Mesothelial cell of epicardium (in vitro differentiated cells): ENCODE data around the gene ENDOU. TPM values are rescaled to one million over a fixed set of nuclear protein-coding genes. Genes with fewer than 3 reads are reported as not detected.
"Not testable (repeated sequence)": the region's sequence is repeated elsewhere in the genome, so short reads cannot be mapped to it uniquely, and the experiment has no call there.

ENCODE experiments used
- DNase-seq, 2 experiments: peaks; one replicate each; pipeline ENCODE4 v3.0.0; 2021; ENCODE audit warnings: low spot score in 2 of 2; ENCODE audit not compliant: unreplicated experiment in 2 of 2
- H3K27ac Mint-ChIP-seq: 2 replicates; pipeline ENCODE4 v1.8.0; 2021; ENCODE audit warnings: mixed read lengths
- H3K27me3 Mint-ChIP-seq: 2 replicates; pipeline ENCODE4 v1.8.0; 2021; ENCODE audit warnings: low read depth, mixed read lengths
- H3K36me3 Mint-ChIP-seq: 2 replicates; pipeline ENCODE4 v1.8.0; 2021; ENCODE audit warnings: mixed read lengths
- H3K4me1 Mint-ChIP-seq: 2 replicates; pipeline ENCODE4 v1.8.0; 2021; ENCODE audit warnings: mixed read lengths
- H3K4me3 Mint-ChIP-seq: 2 replicates; pipeline ENCODE4 v1.8.0; 2021; ENCODE audit warnings: mild to moderate bottlenecking, moderate library complexity, mixed read lengths
- H3K9me3 Mint-ChIP-seq: 2 replicates; pipeline ENCODE4 v1.8.0; 2021; ENCODE audit warnings: mixed read lengths
- CTCF ChIP-seq: fragments of 200-600 bp; sonication (generic); IDR thresholded peaks from one replicate; pipeline ENCODE4 v1.5.0; 2021; ENCODE audit warnings: antibody characterized with exemption; ENCODE audit not compliant: unreplicated experiment
- total RNA-seq: library from RNA; stranded (reverse); gene quantifications from 3 replicates; pipeline ENCODE4 v1.2.1, GENCODE V29; 2021

Gene ENDOU
- total RNA-seq, 1 donor from 2014 or later, result 0.51 TPM

- no peaks in the 10 kb centered on the region for H3K4me1 Mint-ChIP-seq
- no peak overlapping the region for H3K4me3 Mint-ChIP-seq
- peaks cover 9% of the 10 kb centered on the region for H3K9me3 Mint-ChIP-seq
- no peak overlapping the region for H3K27ac Mint-ChIP-seq
- peaks cover 23% of the 10 kb centered on the region for H3K36me3 Mint-ChIP-seq
- H3K27me3 Mint-ChIP-seq, result no peaks in the 10 kb centered on the region
- DNase-seq, result no peak
- TF ChIP-seq CTCF, result no peak
Observed at GRCh38 chr12:47687636-47688035, 37.7 kb downstream of the ENDOU start.

- Mint-ChIP-seq H3K4me1 (no peaks in the 10 kb centered on the region), H3K4me3 (no peak overlapping the region), H3K36me3 (peaks cover 15% of the 10 kb centered on the region), H3K27ac (no peak overlapping the region), H3K9me3 (no peaks in the 10 kb centered on the region), H3K27me3 (no peaks in the 10 kb centered on the region)
- DNase-seq, result no peak
- no peak for TF ChIP-seq CTCF
Observed at GRCh38 chr12:47686645-47687240, 38.5 kb downstream of the ENDOU start.

- H3K9me3 Mint-ChIP-seq, result peaks cover 24% of the 10 kb centered on the region
- H3K4me3 Mint-ChIP-seq, result no peak overlapping the region
- no peak for TF ChIP-seq CTCF
- DNase-seq, result no peak
- peaks cover 52% of the 10 kb centered on the region for H3K36me3 Mint-ChIP-seq
- H3K27ac Mint-ChIP-seq, result no peak overlapping the region
- H3K4me1 Mint-ChIP-seq, result no peaks in the 10 kb centered on the region
- H3K27me3 Mint-ChIP-seq, result no peaks in the 10 kb centered on the region
Observed at GRCh38 chr12:47679785-47680184, 45.5 kb downstream of the ENDOU start.

- H3K27ac Mint-ChIP-seq, result no peak overlapping the region
- no peak for TF ChIP-seq CTCF
- H3K27me3 Mint-ChIP-seq, result no peaks in the 10 kb centered on the region
- no peak overlapping the region for H3K4me3 Mint-ChIP-seq
- no peak for DNase-seq
- H3K4me1 Mint-ChIP-seq, result no peaks in the 10 kb centered on the region
- H3K36me3 Mint-ChIP-seq, result peaks cover 54% of the 10 kb centered on the region
- peaks cover 20% of the 10 kb centered on the region for H3K9me3 Mint-ChIP-seq
Observed at GRCh38 chr12:47672068-47672467, 53.2 kb downstream of the ENDOU start.

- H3K9me3 Mint-ChIP-seq, H3K27ac Mint-ChIP-seq, H3K27me3 Mint-ChIP-seq, DNase-seq, H3K4me1 Mint-ChIP-seq, H3K4me3 Mint-ChIP-seq: not testable (repeated sequence)
- H3K36me3 Mint-ChIP-seq, result peaks cover 37% of the 10 kb centered on the region
Observed at GRCh38 chr12:47667935-47668334, 57.4 kb downstream of the ENDOU start.

Other genes with a start within 250 kb of the ENDOU start
- 36.8 to 40.4 TPM (median 39.6 TPM) in 3 replicates for gene RPAP3, start 19.5 kb downstream of the ENDOU start, total RNA-seq
- gene RAPGEF3, start 33.4 kb upstream of the ENDOU start, total RNA-seq, result 18.0 to 20.9 TPM (median 19.4 TPM) in 3 replicates
- 25.3 to 27.7 TPM (median 27.0 TPM) in 3 replicates for gene SLC48A1, start 47.7 kb upstream of the ENDOU start, total RNA-seq
- gene HDAC7, start 94.4 kb upstream of the ENDOU start, total RNA-seq, result 113 to 132 TPM (median 123 TPM) in 3 replicates
- 0.36 to 0.54 TPM (median 0.51 TPM) in 3 replicates for gene VDR, start 179.5 kb upstream of the ENDOU start, total RNA-seq
- 73.7 to 83.1 TPM (median 80.1 TPM) in 3 replicates for gene TMEM106C, start 238.1 kb upstream of the ENDOU start, total RNA-seq